Measurements from ENCODE around the gene FAM161B.

DNA sequence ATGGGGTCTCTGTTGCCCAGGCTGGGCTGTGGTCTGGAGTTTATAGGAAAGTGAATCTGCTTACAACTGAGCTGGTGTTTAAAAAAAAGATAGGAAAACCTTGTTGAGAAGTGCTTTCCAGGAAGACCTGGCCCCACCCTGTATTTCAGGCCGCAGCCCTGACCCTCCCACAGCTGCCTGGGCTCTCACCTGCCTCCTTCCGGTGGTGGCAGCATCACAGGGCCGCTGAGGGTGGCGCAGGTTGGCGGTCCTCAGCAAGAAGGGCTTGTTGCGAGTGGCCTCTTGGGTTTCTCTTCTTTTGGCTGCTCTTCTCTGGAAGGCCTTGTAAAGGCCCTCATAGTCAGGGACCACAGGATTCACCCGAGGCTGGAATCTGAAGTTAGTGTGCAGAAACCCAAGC lies 7.7 kb downstream of the FAM161B start:
- TF ChIP-seq, protein P1, sequence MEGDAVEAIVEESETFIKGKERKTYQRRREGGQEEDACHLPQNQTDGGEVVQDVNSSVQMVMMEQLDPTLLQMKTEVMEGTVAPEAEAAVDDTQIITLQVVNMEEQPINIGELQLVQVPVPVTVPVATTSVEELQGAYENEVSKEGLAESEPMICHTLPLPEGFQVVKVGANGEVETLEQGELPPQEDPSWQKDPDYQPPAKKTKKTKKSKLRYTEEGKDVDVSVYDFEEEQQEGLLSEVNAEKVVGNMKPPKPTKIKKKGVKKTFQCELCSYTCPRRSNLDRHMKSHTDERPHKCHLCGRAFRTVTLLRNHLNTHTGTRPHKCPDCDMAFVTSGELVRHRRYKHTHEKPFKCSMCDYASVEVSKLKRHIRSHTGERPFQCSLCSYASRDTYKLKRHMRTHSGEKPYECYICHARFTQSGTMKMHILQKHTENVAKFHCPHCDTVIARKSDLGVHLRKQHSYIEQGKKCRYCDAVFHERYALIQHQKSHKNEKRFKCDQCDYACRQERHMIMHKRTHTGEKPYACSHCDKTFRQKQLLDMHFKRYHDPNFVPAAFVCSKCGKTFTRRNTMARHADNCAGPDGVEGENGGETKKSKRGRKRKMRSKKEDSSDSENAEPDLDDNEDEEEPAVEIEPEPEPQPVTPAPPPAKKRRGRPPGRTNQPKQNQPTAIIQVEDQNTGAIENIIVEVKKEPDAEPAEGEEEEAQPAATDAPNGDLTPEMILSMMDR (conservative IDR thresholded peaks at IDR 0.05 in 1 of 2, IDR thresholded peaks at IDR 0.05 in 1 of 2; ENCODE audit: extremely low read depth in 1 of 2, insufficient read depth in 1 of 2, low read depth in 1 of 2, low read length in 2 of 2): no peak
- TF ChIP-seq EZH2 (IDR thresholded peaks at IDR 0.05; ENCODE audit: borderline replicate concordance, low read length): no peak
